ENCODE measurements around the gene MDN1. TPM values are rescaled to one million over a fixed set of nuclear protein-coding genes. Genes with fewer than 3 reads are reported as not detected.
"Not testable (repeated sequence)": the region's sequence is repeated elsewhere in the genome, so short reads cannot be mapped to it uniquely, and the experiment has no call there.

Gene MDN1
- total and polyA plus RNA-seq, 5 donors, result 15.4 to 29.6 (median 24.0) TPM

GRCh38 chr6:89758830-89759229 lies 60.8 kb downstream of the MDN1 start:
- H3K4me1 ChIP-seq (ENCODE audit: control insufficient read depth, insufficient read depth, low read length), result no peaks in the 10 kb centered on the region
- intact Hi-C loops (cut with DNase I), result no loop called here
- ATAC-seq, result peak; percentile 73 to 81
- H3K27me3 ChIP-seq (ENCODE audit: control insufficient read depth, insufficient read depth), result no peaks in the 10 kb centered on the region
- H3K27ac ChIP-seq (ENCODE audit: low read length), result peak overlapping the region; percentile 64
- 56% methylated on average over 1 of the region's 1 CpG for WGBS
- no peak for DNase-seq
- no peak overlapping the region for H3K4me3 ChIP-seq (ENCODE audit: low read length)
- H3K9me3 ChIP-seq (ENCODE audit: control insufficient read depth, low read length), result no peaks in the 10 kb centered on the region

GRCh38 chr6:89750338-89750737 lies 69.3 kb downstream of the MDN1 start:
- H3K9me3 ChIP-seq (ENCODE audit: control insufficient read depth, low read length), result no peaks in the 10 kb centered on the region
- ATAC-seq (no peak), DNase-seq (no peak)
- H3K27me3 ChIP-seq (ENCODE audit: control insufficient read depth, insufficient read depth), result no peaks in the 10 kb centered on the region
- intact Hi-C loops (cut with DNase I), result no loop called here
- no peaks in the 10 kb centered on the region for H3K4me1 ChIP-seq (ENCODE audit: control insufficient read depth, insufficient read depth, low read length)
- H3K27ac ChIP-seq (ENCODE audit: low read length), result no peak overlapping the region
- no peak overlapping the region for H3K4me3 ChIP-seq (ENCODE audit: low read length)
- WGBS, result 88% methylated on average over 5 of the region's 5 CpGs

- no peak for DNase-seq
- Histone ChIP-seq H3K4me1 (ENCODE audit: control insufficient read depth, insufficient read depth, low read length) (no peaks in the 10 kb centered on the region), H3K27ac (ENCODE audit: low read length) (no peak overlapping the region), H3K27me3 (ENCODE audit: control insufficient read depth, insufficient read depth) (no peaks in the 10 kb centered on the region), H3K9me3 (ENCODE audit: control insufficient read depth, low read length) (no peaks in the 10 kb centered on the region), H3K4me3 (ENCODE audit: low read length) (no peak overlapping the region)
- WGBS, result 69% methylated on average over 1 of the region's 1 CpG
- intact Hi-C loops (cut with DNase I), result loop anchor here in 1 of 4 donors (10.0 kb wide), 1 partner anchor 65 kb away; no protein-coding TSS in a partner anchor
- no peak for ATAC-seq
Observed at GRCh38 chr6:89749918-89750317, 69.7 kb downstream of the MDN1 start.

GRCh38 chr6:89745716-89746115 lies 73.9 kb downstream of the MDN1 start:
- H3K27ac ChIP-seq (ENCODE audit: low read length), result no peak overlapping the region
- H3K4me3 ChIP-seq (ENCODE audit: low read length), result no peak overlapping the region
- no peaks in the 10 kb centered on the region for H3K9me3 ChIP-seq (ENCODE audit: control insufficient read depth, low read length)
- no peaks in the 10 kb centered on the region for H3K4me1 ChIP-seq (ENCODE audit: control insufficient read depth, insufficient read depth, low read length)
- H3K27me3 ChIP-seq (ENCODE audit: control insufficient read depth, insufficient read depth), result no peaks in the 10 kb centered on the region
- intact Hi-C loops (cut with DNase I), result loop anchor here in 1 of 4 donors (10.0 kb wide), 1 partner anchor 61 kb away; no protein-coding TSS in a partner anchor
- ATAC-seq, result no peak
- WGBS, result 93% methylated on average over 4 of the region's 4 CpGs
- DNase-seq, result no peak

GRCh38 chr6:89745096-89745495 lies 74.5 kb downstream of the MDN1 start:
- no peaks in the 10 kb centered on the region for H3K9me3 ChIP-seq (ENCODE audit: control insufficient read depth, low read length)
- H3K4me1 ChIP-seq (ENCODE audit: control insufficient read depth, insufficient read depth, low read length), result no peaks in the 10 kb centered on the region
- no peaks in the 10 kb centered on the region for H3K27me3 ChIP-seq (ENCODE audit: control insufficient read depth, insufficient read depth)
- ATAC-seq, result no peak
- DNase-seq, result no peak
- H3K4me3 ChIP-seq (ENCODE audit: low read length), result no peak overlapping the region
- intact Hi-C loops (cut with DNase I), result loop anchor here in 1 of 4 donors (10.0 kb wide), 1 partner anchor 60 kb away; no protein-coding TSS in a partner anchor
- WGBS, result 97% methylated on average over 5 of the region's 5 CpGs
- no peak overlapping the region for H3K27ac ChIP-seq (ENCODE audit: low read length)

GRCh38 chr6:89736893-89737292 lies 82.7 kb downstream of the MDN1 start:
- Histone ChIP-seq H3K27me3 (ENCODE audit: control insufficient read depth, insufficient read depth) (no peaks in the 10 kb centered on the region), H3K4me3 (ENCODE audit: low read length) (no peak overlapping the region), H3K9me3 (ENCODE audit: control insufficient read depth, low read length) (no peaks in the 10 kb centered on the region), H3K27ac (ENCODE audit: low read length) (no peak overlapping the region), H3K4me1 (ENCODE audit: control insufficient read depth, insufficient read depth, low read length) (no peaks in the 10 kb centered on the region)
- no peak for ATAC-seq
- intact Hi-C loops (cut with DNase I), result no loop called here
- no peak for DNase-seq
- 91% methylated on average over 3 of the region's 3 CpGs for WGBS

GRCh38 chr6:89734526-89734925 lies 85.1 kb downstream of the MDN1 start:
- Histone ChIP-seq H3K27ac (ENCODE audit: low read length) (no peak overlapping the region), H3K4me3 (ENCODE audit: low read length) (no peak overlapping the region), H3K4me1 (ENCODE audit: control insufficient read depth, insufficient read depth, low read length) (no peaks in the 10 kb centered on the region), H3K27me3 (ENCODE audit: control insufficient read depth, insufficient read depth) (no peaks in the 10 kb centered on the region), H3K9me3 (ENCODE audit: control insufficient read depth, low read length) (no peaks in the 10 kb centered on the region)
- intact Hi-C loops (cut with DNase I), result no loop called here
- ATAC-seq (no peak), DNase-seq (no peak)

GRCh38 chr6:89731924-89732567 lies 87.5 kb downstream of the MDN1 start:
- 86% methylated on average over 3 of the region's 3 CpGs for WGBS
- no peak overlapping the region for H3K27ac ChIP-seq (ENCODE audit: low read length)
- no peaks in the 10 kb centered on the region for H3K4me1 ChIP-seq (ENCODE audit: control insufficient read depth, insufficient read depth, low read length)
- H3K9me3 ChIP-seq (ENCODE audit: control insufficient read depth, low read length), result no peaks in the 10 kb centered on the region
- intact Hi-C loops (cut with DNase I), result no loop called here
- ATAC-seq, result no peak
- no peak for DNase-seq
- H3K4me3 ChIP-seq (ENCODE audit: low read length), result no peak overlapping the region
- no peaks in the 10 kb centered on the region for H3K27me3 ChIP-seq (ENCODE audit: control insufficient read depth, insufficient read depth)

- DNase-seq; H3K9me3 ChIP-seq (ENCODE audit: control insufficient read depth, low read length); H3K4me3 ChIP-seq (ENCODE audit: low read length); ATAC-seq; intact Hi-C loops (cut with DNase I); H3K27me3 ChIP-seq (ENCODE audit: control insufficient read depth, insufficient read depth); H3K4me1 ChIP-seq (ENCODE audit: control insufficient read depth, insufficient read depth, low read length); H3K27ac ChIP-seq (ENCODE audit: low read length): not testable (repeated sequence)
- 100% methylated on average over 2 of the region's 2 CpGs for WGBS
Observed at GRCh38 chr6:89731262-89731661, 88.3 kb downstream of the MDN1 start.

GRCh38 chr6:89729818-89730217 lies 89.8 kb downstream of the MDN1 start:
- ATAC-seq (no peak), DNase-seq (no peak)
- Histone ChIP-seq H3K9me3 (ENCODE audit: control insufficient read depth, low read length) (no peaks in the 10 kb centered on the region), H3K27me3 (ENCODE audit: control insufficient read depth, insufficient read depth) (no peaks in the 10 kb centered on the region), H3K4me3 (ENCODE audit: low read length) (no peak overlapping the region), H3K4me1 (ENCODE audit: control insufficient read depth, insufficient read depth, low read length) (no peaks in the 10 kb centered on the region), H3K27ac (ENCODE audit: low read length) (no peak overlapping the region)
- intact Hi-C loops (cut with DNase I), result no loop called here
- 94% methylated on average over 1 of the region's 1 CpG for WGBS

GRCh38 chr6:89727501-89727900 lies 92.1 kb downstream of the MDN1 start:
- DNase-seq (no peak), ATAC-seq (no peak)
- Histone ChIP-seq H3K4me3 (ENCODE audit: low read length) (no peak overlapping the region), H3K4me1 (ENCODE audit: control insufficient read depth, insufficient read depth, low read length) (no peaks in the 10 kb centered on the region), H3K27me3 (ENCODE audit: control insufficient read depth, insufficient read depth) (no peaks in the 10 kb centered on the region), H3K27ac (ENCODE audit: low read length) (no peak overlapping the region), H3K9me3 (ENCODE audit: control insufficient read depth, low read length) (no peaks in the 10 kb centered on the region)
- intact Hi-C loops (cut with DNase I), result no loop called here
- WGBS, result 93% methylated on average over 7 of the region's 7 CpGs

GRCh38 chr6:89724981-89725380 lies 94.6 kb downstream of the MDN1 start:
- Histone ChIP-seq H3K4me1 (ENCODE audit: control insufficient read depth, insufficient read depth, low read length) (no peaks in the 10 kb centered on the region), H3K9me3 (ENCODE audit: control insufficient read depth, low read length) (no peaks in the 10 kb centered on the region), H3K27ac (ENCODE audit: low read length) (no peak overlapping the region), H3K27me3 (ENCODE audit: control insufficient read depth, insufficient read depth) (no peaks in the 10 kb centered on the region), H3K4me3 (ENCODE audit: low read length) (no peak overlapping the region)
- ATAC-seq, result no peak
- intact Hi-C loops (cut with DNase I), result no loop called here
- no peak for DNase-seq
- 98% methylated on average over 3 of the region's 3 CpGs for WGBS

Measured in right cardiac atrium (tissue), 5 donors.